ENCODE measurements around the gene SPDEF.

Gene SPDEF

DNA sequence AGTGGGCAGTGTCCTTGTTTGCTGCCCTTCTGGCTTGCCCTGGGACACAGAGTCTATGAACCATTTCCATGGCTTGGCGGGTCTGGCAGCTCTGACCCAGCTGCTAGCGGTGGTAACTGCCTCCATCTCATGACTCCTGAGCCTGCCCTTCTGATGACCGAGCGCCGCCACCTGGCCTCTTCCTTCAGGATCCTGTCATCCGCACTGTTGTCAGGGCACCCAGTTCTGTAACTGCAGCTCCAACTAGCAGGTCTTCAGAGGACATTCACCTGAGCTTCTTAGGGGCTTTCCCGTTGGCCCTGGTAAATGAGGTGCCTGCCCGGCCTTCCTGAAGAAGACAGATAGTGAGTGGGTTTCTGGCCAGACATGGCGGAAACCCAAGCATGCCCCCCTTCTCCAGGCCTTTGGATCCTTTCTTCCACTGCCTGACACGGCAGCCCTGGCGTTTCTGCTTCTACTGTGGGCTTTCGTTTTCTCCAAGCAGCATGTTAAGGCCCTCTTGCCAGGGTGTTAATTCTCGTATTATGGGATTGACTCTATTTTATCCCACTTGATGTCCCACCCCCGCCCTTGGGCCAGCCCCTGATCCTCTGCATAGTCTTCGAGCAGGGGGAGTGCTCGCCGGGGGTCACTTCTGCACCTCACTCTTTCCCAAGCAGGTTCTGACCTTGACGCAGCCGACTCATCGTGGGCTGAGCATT, 65.6 kb downstream of the SPDEF start:
- TF ChIP-seq, protein P1, sequence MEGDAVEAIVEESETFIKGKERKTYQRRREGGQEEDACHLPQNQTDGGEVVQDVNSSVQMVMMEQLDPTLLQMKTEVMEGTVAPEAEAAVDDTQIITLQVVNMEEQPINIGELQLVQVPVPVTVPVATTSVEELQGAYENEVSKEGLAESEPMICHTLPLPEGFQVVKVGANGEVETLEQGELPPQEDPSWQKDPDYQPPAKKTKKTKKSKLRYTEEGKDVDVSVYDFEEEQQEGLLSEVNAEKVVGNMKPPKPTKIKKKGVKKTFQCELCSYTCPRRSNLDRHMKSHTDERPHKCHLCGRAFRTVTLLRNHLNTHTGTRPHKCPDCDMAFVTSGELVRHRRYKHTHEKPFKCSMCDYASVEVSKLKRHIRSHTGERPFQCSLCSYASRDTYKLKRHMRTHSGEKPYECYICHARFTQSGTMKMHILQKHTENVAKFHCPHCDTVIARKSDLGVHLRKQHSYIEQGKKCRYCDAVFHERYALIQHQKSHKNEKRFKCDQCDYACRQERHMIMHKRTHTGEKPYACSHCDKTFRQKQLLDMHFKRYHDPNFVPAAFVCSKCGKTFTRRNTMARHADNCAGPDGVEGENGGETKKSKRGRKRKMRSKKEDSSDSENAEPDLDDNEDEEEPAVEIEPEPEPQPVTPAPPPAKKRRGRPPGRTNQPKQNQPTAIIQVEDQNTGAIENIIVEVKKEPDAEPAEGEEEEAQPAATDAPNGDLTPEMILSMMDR (conservative IDR thresholded peaks at IDR 0.05; ENCODE audit: low read depth, low read length): no peak
- no peak for DNase-seq (ENCODE audit: low read depth)
- no peak overlapping the region for H3K4me3 ChIP-seq (ENCODE audit: low read length)

DNA sequence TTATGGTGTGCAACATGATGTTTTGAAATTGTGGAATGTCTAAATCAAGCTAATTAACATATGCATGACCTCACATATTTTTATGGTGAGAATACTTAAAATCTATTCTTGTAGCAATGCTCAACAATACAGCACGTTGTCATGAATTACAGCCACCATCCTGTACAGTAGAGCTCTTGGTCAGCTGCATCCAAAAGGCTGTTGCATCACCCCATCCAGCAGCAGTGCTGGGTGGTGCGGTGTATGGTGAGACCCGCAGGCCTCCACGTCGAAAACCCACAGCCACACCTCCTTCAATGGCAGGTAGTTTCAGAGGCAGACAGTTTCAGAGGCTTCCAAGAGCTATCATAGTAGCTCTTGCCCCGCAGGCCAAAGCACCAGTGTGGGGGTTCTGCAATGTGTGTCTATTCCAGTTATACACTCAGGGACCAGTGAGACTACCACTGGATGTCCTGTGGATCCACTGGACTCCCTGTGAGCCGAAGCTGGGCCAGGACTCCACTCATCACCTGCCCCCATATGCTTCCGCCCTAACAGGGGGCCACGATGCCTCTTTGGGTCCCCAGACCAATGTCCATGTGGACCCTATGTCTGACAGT, 66.8 kb downstream of the SPDEF start:
- DNase-seq (ENCODE audit: low read depth): no peak

More for the DNA sequence above, 66.8 kb downstream of the SPDEF start:
- no peak overlapping the region for H3K4me3 ChIP-seq (ENCODE audit: low read length)
- TF ChIP-seq, protein P1 (conservative IDR thresholded peaks at IDR 0.05; ENCODE audit: low read depth, low read length): no peak

Measured in retinal pigment epithelial cell (primary cell).